Stimulated activated CD4-positive, alpha-beta T cell treated with anti-CD3 and anti-CD28 coated beads, Interleukin-15, amount 100 ng/mL, for 48 hours (primary cell): ENCODE results near the gene CD68.

Source experiments
- DNase-seq, 2 donors: peaks; one replicate each; pipeline ENCODE4 v3.0.0-alpha.2; 2020; ENCODE audit warnings: low read depth in 2 of 2

Gene CD68

GRCh38 chr17:7579001-7579833, at the start of gene CD68:
TSS of gene CD68 (plus strand) at chr17:7579638. CDS start at chr17:7579678, 40 bp downstream.
- DNase-seq, result peak; percentile 67 to 74

GRCh38 chr17:7530023-7530900, 49.2 kb upstream of the CD68 start:
- no peak for DNase-seq

GRCh38 chr17:7538050-7538449, 41.4 kb upstream of the CD68 start:
- DNase-seq, result no peak

GRCh38 chr17:7538891-7539545, 40.4 kb upstream of the CD68 start:
- no peak for DNase-seq

GRCh38 chr17:7541074-7541621, 38.3 kb upstream of the CD68 start:
- DNase-seq, result no peak

GRCh38 chr17:7544911-7545310, 34.5 kb upstream of the CD68 start:
- DNase-seq, result no peak

GRCh38 chr17:7548585-7549400, 30.6 kb upstream of the CD68 start, which contains the start of gene TNFSF12:
TSS of gene TNFSF12 (plus strand) at chr17:7549058. CDS start at chr17:7549154, 96 bp downstream.
- peak; percentile 19 to 38 for DNase-seq

- peak; percentile 26 to 27 for DNase-seq
Observed at GRCh38 chr17:7549401-7550055, 29.9 kb upstream of the CD68 start.

- DNase-seq, result no peak
Observed at GRCh38 chr17:7550344-7550743, 29.1 kb upstream of the CD68 start.

- no peak for DNase-seq
Observed at GRCh38 chr17:7551396-7551795, 28.0 kb upstream of the CD68 start.

- DNase-seq, result no peak
Observed at GRCh38 chr17:7552621-7553051, 26.8 kb upstream of the CD68 start.

- no peak for DNase-seq
Observed at GRCh38 chr17:7553356-7553755, 26.1 kb upstream of the CD68 start.

- no peak for DNase-seq
Observed at GRCh38 chr17:7555320-7555948, 24.0 kb upstream of the CD68 start.

GRCh38 chr17:7556627-7557026, 22.8 kb upstream of the CD68 start:
- DNase-seq, result no peak

GRCh38 chr17:7557147-7557764, 22.2 kb upstream of the CD68 start:
- DNase-seq, result no peak

- no peak for DNase-seq
Observed at GRCh38 chr17:7557775-7558543, 21.5 kb upstream of the CD68 start.

GRCh38 chr17:7558544-7559319, 20.7 kb upstream of the CD68 start, which contains the start of gene TNFSF13:
TSS of gene TNFSF13 (plus strand) at chr17:7558750. CDS start at chr17:7559040, 290 bp downstream.
- no peak for DNase-seq
